Mucosa of rectum (tissue), 2 donors: ENCODE results near the gene PACSIN1.
A peak's percentile ranks its signal among the peaks of the same experiment; 100 is the strongest.

ENCODE experiments used
- H3K27ac ChIP-seq, 2 donors: one replicate each; pipeline ENCODE4 v1.7.0; 2013; ENCODE audit warnings: inconsistent platforms in 2 of 2, low read depth in 2 of 2, low read length in 2 of 2
- H3K27me3 ChIP-seq, 2 donors: one replicate each; pipeline ENCODE4 v1.7.0; 2013; ENCODE audit warnings: low read length in 2 of 2; ENCODE audit not compliant: control insufficient read depth in 2 of 2, insufficient read depth in 2 of 2
- H3K36me3 ChIP-seq, 2 donors: one replicate each; pipeline ENCODE4 v1.7.0; 2013; ENCODE audit warnings: low read length in 2 of 2; ENCODE audit not compliant: control insufficient read depth in 2 of 2, insufficient read depth in 2 of 2
- H3K4me1 ChIP-seq, 2 donors: one replicate each; pipeline ENCODE4 v1.7.0; 2013; ENCODE audit warnings: low read length in 2 of 2, mild to moderate bottlenecking in 1 of 2; ENCODE audit not compliant: control insufficient read depth in 2 of 2, insufficient read depth in 2 of 2
- H3K4me3 ChIP-seq, 2 donors: one replicate each; pipeline ENCODE4 v1.7.0; 2013; ENCODE audit warnings: low read length in 2 of 2
- H3K9ac ChIP-seq, 2 donors: one replicate each; pipeline ENCODE4 v1.7.0; 2013; ENCODE audit warnings: low read length in 2 of 2, low read depth in 1 of 2, mild to moderate bottlenecking in 1 of 2
- H3K9me3 ChIP-seq, 2 donors: one replicate each; pipeline ENCODE4 v1.7.0; 2013; ENCODE audit warnings: low read length in 2 of 2; ENCODE audit not compliant: control insufficient read depth in 2 of 2
- donor health status: healthy.
- donor health status: Normal muscosa, but diverticular disease.

PACSIN1 gene

GRCh38 chr6:34465531-34466241 is at the start of gene PACSIN1:
PACSIN1 (plus strand) TSS chr6:34466076; CDS start chr6:34526306, 60,230 bp downstream.
- Histone ChIP-seq H3K4me3 (peak within 1 kb of the TSS in 1 of 2 donors; percentile 20), H3K9ac (no peak within 1 kb of the TSS), H3K4me1 (peaks cover 3 to 4% of the 10 kb centered on the region in 2 donors), H3K27me3 (peaks cover 14 to 17% of the 10 kb centered on the region in 2 donors), H3K27ac (no peak within 1 kb of the TSS), H3K9me3 (no peaks in the 10 kb centered on the region), H3K36me3 (no peaks in the 10 kb centered on the region)

GRCh38 chr6:34416877-34417371 is 49.0 kb upstream of the PACSIN1 start:
- Histone ChIP-seq H3K4me1 (peaks cover 7 to 8% of the 10 kb centered on the region in 2 donors), H3K27me3 (no peaks in the 10 kb centered on the region), H3K36me3 (peaks cover 35 to 47% of the 10 kb centered on the region in 2 donors), H3K4me3 (no peak overlapping the region), H3K9me3 (no peaks in the 10 kb centered on the region), H3K9ac (no peak overlapping the region), H3K27ac (no peak overlapping the region)

DNA sequence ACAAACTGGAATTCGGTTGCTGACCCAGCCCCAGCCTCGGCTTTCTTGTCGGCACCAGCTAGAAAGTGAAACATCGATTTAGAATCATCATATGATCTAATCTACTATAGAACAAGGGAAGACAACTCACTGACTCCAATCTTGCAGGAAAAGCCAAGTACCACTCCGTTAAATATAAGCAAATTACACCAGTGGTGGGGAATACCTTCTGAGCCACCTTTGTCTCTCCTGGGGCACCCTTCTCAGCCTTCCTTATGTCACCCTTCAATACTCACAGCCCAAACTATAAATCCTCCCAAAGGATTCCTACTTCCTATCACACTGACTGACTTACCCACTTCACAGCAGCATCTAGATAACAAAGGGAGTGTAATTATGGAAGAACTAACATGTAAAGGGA is 47.5 kb upstream of the PACSIN1 start:
- H3K9me3 ChIP-seq = no peaks in the 10 kb centered on the region
- peaks cover 7 to 8% of the 10 kb centered on the region in 2 donors for H3K4me1 ChIP-seq
- H3K4me3 ChIP-seq = no peak overlapping the region
- no peaks in the 10 kb centered on the region for H3K27me3 ChIP-seq
- H3K9ac ChIP-seq = no peak overlapping the region
- H3K36me3 ChIP-seq = peaks cover 48 to 60% of the 10 kb centered on the region in 2 donors
- H3K27ac ChIP-seq = no peak overlapping the region

DNA sequence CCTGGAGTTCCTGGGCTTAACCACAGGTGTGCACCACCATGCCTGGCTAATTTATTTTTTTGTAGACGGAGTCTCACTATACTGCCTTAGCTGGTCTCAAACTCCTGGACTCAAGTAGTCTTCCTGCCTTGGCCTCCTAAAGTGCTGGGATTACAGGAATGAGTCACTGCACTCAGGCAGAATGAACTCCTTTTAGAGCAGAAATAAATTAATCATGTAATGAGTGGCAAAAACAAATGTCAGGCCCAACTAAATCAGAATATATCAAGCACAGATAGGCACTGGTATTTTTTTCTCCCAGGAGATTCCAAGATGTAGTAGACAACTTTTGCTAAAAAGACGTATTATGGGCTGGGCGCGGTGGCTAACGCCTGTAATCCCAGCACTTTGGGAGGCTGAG is 42.6 kb upstream of the PACSIN1 start:
- Histone ChIP-seq H3K36me3 (peaks cover 44 to 53% of the 10 kb centered on the region in 2 donors), H3K27ac (no peak overlapping the region), H3K27me3 (no peaks in the 10 kb centered on the region), H3K4me1 (peaks cover 8 to 12% of the 10 kb centered on the region in 2 donors), H3K9ac (no peak overlapping the region), H3K4me3 (no peak overlapping the region), H3K9me3 (no peaks in the 10 kb centered on the region)

DNA sequence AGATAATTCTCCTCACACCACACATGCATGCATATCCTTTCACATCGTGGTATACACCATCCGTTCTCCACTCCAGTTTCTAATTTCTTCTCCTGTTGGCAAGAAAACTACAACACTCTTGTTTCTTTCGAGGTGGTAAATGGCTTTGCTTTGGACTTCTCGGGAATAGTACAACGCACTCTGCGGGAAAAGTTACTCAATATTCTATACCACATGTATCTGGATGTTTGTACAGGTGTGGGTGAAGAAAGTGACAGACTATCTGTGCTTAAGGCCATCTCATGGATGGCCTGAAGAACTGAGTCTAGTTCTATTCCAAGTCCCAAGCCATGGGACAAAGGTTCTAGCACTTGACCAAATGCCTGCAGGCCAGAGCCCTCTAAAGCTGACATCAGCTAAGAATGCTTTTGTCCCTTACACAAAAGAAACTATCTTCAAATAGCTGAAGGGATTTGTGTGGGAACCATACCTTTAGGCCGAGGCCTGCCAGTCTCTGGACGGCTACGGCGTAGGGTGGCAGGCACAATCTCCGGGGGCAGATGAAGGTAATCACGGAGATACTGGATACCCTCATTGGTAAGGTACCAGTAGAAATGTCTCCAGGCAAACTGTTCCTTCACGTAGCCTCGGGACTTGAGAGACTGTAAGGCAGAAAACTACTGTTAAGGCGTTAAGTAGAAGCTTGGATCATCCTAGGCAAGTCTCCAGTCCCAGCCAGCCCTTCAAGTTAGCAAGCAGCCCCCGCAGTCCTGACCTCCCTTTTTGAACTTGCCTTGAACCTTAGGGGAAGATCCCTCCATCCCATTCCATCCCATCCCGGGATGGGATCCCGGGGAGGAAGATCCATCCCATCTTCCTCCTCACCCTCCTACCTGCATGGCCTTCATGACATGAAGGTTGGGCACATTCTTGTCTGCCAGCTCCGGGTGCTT is 41.4 kb upstream of the PACSIN1 start:
- peaks cover 39 to 46% of the 10 kb centered on the region in 2 donors for H3K36me3 ChIP-seq
- no peaks in the 10 kb centered on the region for H3K27me3 ChIP-seq
- no peaks in the 10 kb centered on the region for H3K9me3 ChIP-seq
- H3K4me3 ChIP-seq = peak overlapping the region; percentile 92 to 97
- H3K27ac ChIP-seq = no peak overlapping the region
- H3K9ac ChIP-seq = peak overlapping the region; percentile 89 to 99
- H3K4me1 ChIP-seq = peaks cover 8 to 12% of the 10 kb centered on the region in 2 donors

GRCh38 chr6:34425132-34425497 is 40.8 kb upstream of the PACSIN1 start:
- H3K4me1 ChIP-seq = peaks cover 8 to 12% of the 10 kb centered on the region in 2 donors
- peak overlapping the region; percentile 92 to 97 for H3K4me3 ChIP-seq
- peak overlapping the region; percentile 70 to 71 for H3K27ac ChIP-seq
- H3K27me3 ChIP-seq = no peaks in the 10 kb centered on the region
- peaks cover 32 to 41% of the 10 kb centered on the region in 2 donors for H3K36me3 ChIP-seq
- H3K9me3 ChIP-seq = no peaks in the 10 kb centered on the region
- peak overlapping the region; percentile 89 to 99 for H3K9ac ChIP-seq

- peak within 1 kb of the TSS; percentile 89 to 99 for H3K9ac ChIP-seq
Observed at GRCh38 chr6:34425498-34426410, 40.1 kb upstream of the PACSIN1 start, which contains the start of gene RPS10. RPS10 (minus strand) TSS chr6:34426069; CDS start chr6:34425221, 848 bp downstream.

GRCh38 chr6:34435916-34436315 is 30.0 kb upstream of the PACSIN1 start:
- Histone ChIP-seq H3K9ac (no peak overlapping the region), H3K27me3 (no peaks in the 10 kb centered on the region), H3K27ac (no peak overlapping the region), H3K9me3 (no peaks in the 10 kb centered on the region), H3K4me1 (no peaks in the 10 kb centered on the region), H3K4me3 (no peak overlapping the region), H3K36me3 (no peaks in the 10 kb centered on the region)

More at GRCh38 chr6:34425498-34426410, 40.1 kb upstream of the PACSIN1 start, which contains the start of gene RPS10:
- Histone ChIP-seq H3K36me3 (peaks cover 29 to 37% of the 10 kb centered on the region in 2 donors), H3K4me1 (peaks cover 8 to 12% of the 10 kb centered on the region in 2 donors), H3K9me3 (no peaks in the 10 kb centered on the region), H3K27ac (peak within 1 kb of the TSS; percentile 70 to 71), H3K27me3 (no peaks in the 10 kb centered on the region), H3K4me3 (peak within 1 kb of the TSS; percentile 92 to 97)

GRCh38 chr6:34436803-34437643 is 28.9 kb upstream of the PACSIN1 start:
- Histone ChIP-seq H3K9ac (no peak overlapping the region), H3K27me3 (no peaks in the 10 kb centered on the region), H3K36me3 (no peaks in the 10 kb centered on the region), H3K4me1 (no peaks in the 10 kb centered on the region), H3K4me3 (no peak overlapping the region), H3K27ac (no peak overlapping the region), H3K9me3 (no peaks in the 10 kb centered on the region)
